IPS DF 6.9 (cell line): Measurements from ENCODE around the gene THBS3.

Source experiments
- DNase-seq: peaks from one replicate; pipeline ENCODE4 v3.0.0-alpha.2; 2013; ENCODE audit warnings: low read depth, low spot score
- H3K27ac ChIP-seq: one replicate; pipeline ENCODE4 v1.5.1; 2013; ENCODE audit warnings: low read length, control low read depth
- H3K27me3 ChIP-seq: 2 replicates; pipeline ENCODE4 v1.6.1; 2013; ENCODE audit warnings: mild to moderate bottlenecking, low read length; ENCODE audit not compliant: control insufficient read depth, insufficient read depth
- H3K36me3 ChIP-seq: 2 replicates; pipeline ENCODE4 v1.6.1; 2013; ENCODE audit warnings: low read length; ENCODE audit not compliant: control insufficient read depth, insufficient read depth
- H3K4me1 ChIP-seq: 2 replicates; pipeline ENCODE4 v1.6.1; 2013; ENCODE audit warnings: low read length; ENCODE audit not compliant: control insufficient read depth, insufficient read depth
- H3K4me3 ChIP-seq: 2 replicates; pipeline ENCODE4 v1.5.1; 2013; ENCODE audit warnings: mild to moderate bottlenecking, low read length
- H3K9me3 ChIP-seq: 2 replicates; pipeline ENCODE4 v1.6.1; 2013; ENCODE audit warnings: low read length, inconsistent platforms; ENCODE audit not compliant: control insufficient read depth, insufficient read depth
- WGBS: extraction: QIAGEN DNeasy Blood & Tissue Kit; methylation state at CpG from one replicate; pipeline ENCODE4 v1.1.7; 2013; ENCODE audit warnings: mixed read lengths, missing lambda C conversion rate; ENCODE audit not compliant: insufficient read length, insufficient coverage; 5-methylcytosine and 5-hydroxymethylcytosine counted together

THBS3 gene

GRCh38 chr1:155205969-155206593 lies 1.6 kb downstream of the THBS3 start:
- no peak for DNase-seq
- Histone ChIP-seq H3K27me3 (no peaks in the 10 kb centered on the region), H3K4me1 (peaks cover 5% of the 10 kb centered on the region; the same call in 1 of the 2 replicates), H3K36me3 (peaks cover 23% of the 10 kb centered on the region), H3K9me3 (no peaks in the 10 kb centered on the region), H3K4me3 (no peak overlapping the region), H3K27ac (no peak overlapping the region)
- WGBS, result no CpG with 5 or more reads among the region's 9 CpGs

- H3K27ac ChIP-seq, result no peak overlapping the region
- H3K4me3 ChIP-seq, result no peak overlapping the region
- no CpG with 5 or more reads among the region's 14 CpGs for WGBS
- H3K36me3 ChIP-seq, result peaks cover 34% of the 10 kb centered on the region
- no peaks in the 10 kb centered on the region for H3K9me3 ChIP-seq
- DNase-seq, result no peak
- no peaks in the 10 kb centered on the region for H3K27me3 ChIP-seq
- peaks cover 5% of the 10 kb centered on the region; the same call in 1 of the 2 replicates for H3K4me1 ChIP-seq
Observed at GRCh38 chr1:155205035-155205434, 2.7 kb downstream of the THBS3 start.

- no peaks in the 10 kb centered on the region for H3K27me3 ChIP-seq
- H3K36me3 ChIP-seq, result peaks cover 47% of the 10 kb centered on the region
- H3K27ac ChIP-seq, result no peak overlapping the region
- peaks cover 6% of the 10 kb centered on the region; the same call in 1 of the 2 replicates for H3K4me1 ChIP-seq
- no CpG with 5 or more reads among the region's 19 CpGs for WGBS
- no peak overlapping the region for H3K4me3 ChIP-seq
- no peak for DNase-seq
- no peaks in the 10 kb centered on the region for H3K9me3 ChIP-seq
Observed at GRCh38 chr1:155202731-155203515, 4.8 kb downstream of the THBS3 start.

DNA sequence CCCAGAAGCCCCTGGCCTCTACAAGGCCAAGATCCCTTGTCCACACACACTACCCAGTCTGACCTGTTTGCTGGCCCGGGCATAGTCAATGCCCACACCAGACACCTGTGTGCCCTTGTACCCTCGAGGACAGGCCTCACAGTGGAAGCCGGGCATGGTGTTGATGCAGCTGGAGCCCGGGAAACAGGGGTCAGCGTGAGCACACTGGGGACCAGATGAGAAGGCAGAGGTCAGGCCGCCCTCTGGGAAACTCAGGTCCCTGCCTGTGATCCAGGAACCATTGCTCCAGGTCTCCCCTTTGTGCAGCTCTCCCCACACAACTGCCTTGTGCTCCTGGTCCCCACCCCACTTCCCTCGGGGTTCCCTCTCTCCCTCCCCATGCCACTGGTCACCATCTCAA lies 5.5 kb downstream of the THBS3 start:
- Histone ChIP-seq H3K4me1 (peaks cover 9% of the 10 kb centered on the region), H3K36me3 (peaks cover 55% of the 10 kb centered on the region), H3K4me3 (no peak overlapping the region), H3K27me3 (no peaks in the 10 kb centered on the region), H3K27ac (no peak overlapping the region), H3K9me3 (no peaks in the 10 kb centered on the region)
- no CpG with 5 or more reads among the region's 7 CpGs for WGBS
- DNase-seq, result no peak

DNA sequence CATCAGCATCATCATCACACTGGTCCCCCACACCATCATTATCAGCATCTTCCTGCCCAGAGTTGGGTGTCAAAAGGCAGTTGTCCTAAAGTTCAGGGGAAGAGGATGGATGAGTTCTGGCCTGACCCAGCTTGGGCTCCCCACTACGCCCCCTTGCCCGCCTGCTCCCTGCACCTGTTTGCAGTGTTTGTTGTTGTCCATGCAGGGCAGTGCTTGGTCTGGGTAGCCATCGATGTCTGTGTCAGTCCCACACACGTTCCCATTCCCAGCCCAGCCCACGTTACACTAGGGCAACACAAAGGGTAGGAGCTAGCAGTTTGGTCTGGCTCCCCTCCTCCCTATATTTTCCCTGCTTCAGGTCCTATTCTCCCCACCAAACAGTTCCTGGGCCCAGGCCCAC lies 6.8 kb downstream of the THBS3 start:
- no peaks in the 10 kb centered on the region for H3K27me3 ChIP-seq
- H3K4me3 ChIP-seq, result no peak overlapping the region
- peaks cover 61% of the 10 kb centered on the region for H3K36me3 ChIP-seq
- H3K4me1 ChIP-seq, result peaks cover 14% of the 10 kb centered on the region
- no peak overlapping the region for H3K27ac ChIP-seq
- no CpG with 5 or more reads among the region's 5 CpGs for WGBS
- no peaks in the 10 kb centered on the region for H3K9me3 ChIP-seq
- DNase-seq, result no peak

GRCh38 chr1:155199792-155200191 lies 7.9 kb downstream of the THBS3 start:
- peaks cover 14% of the 10 kb centered on the region for H3K4me1 ChIP-seq
- no CpG with 5 or more reads among the region's 4 CpGs for WGBS
- no peak for DNase-seq
- H3K27ac ChIP-seq, result no peak overlapping the region
- H3K27me3 ChIP-seq, result no peaks in the 10 kb centered on the region
- no peaks in the 10 kb centered on the region for H3K9me3 ChIP-seq
- H3K4me3 ChIP-seq, result no peak overlapping the region
- peaks cover 61% of the 10 kb centered on the region for H3K36me3 ChIP-seq

- no CpG with 5 or more reads among the region's 3 CpGs for WGBS
- no peak for DNase-seq
- no peaks in the 10 kb centered on the region for H3K27me3 ChIP-seq
- H3K36me3 ChIP-seq, result peaks cover 61% of the 10 kb centered on the region
- no peak overlapping the region for H3K4me3 ChIP-seq
- no peaks in the 10 kb centered on the region for H3K9me3 ChIP-seq
- peaks cover 15% of the 10 kb centered on the region for H3K4me1 ChIP-seq
- no peak overlapping the region for H3K27ac ChIP-seq
Observed at GRCh38 chr1:155198547-155198906, 9.2 kb downstream of the THBS3 start.

- H3K27me3 ChIP-seq, result no peaks in the 10 kb centered on the region
- peaks cover 15% of the 10 kb centered on the region for H3K4me1 ChIP-seq
- no peak for DNase-seq
- WGBS, result no CpG with 5 or more reads among the region's 15 CpGs
- H3K27ac ChIP-seq, result no peak overlapping the region
- H3K4me3 ChIP-seq, result no peak overlapping the region
- H3K36me3 ChIP-seq, result peaks cover 56% of the 10 kb centered on the region
- H3K9me3 ChIP-seq, result no peaks in the 10 kb centered on the region
Observed at GRCh38 chr1:155197901-155198546, 9.7 kb downstream of the THBS3 start.

- Histone ChIP-seq H3K36me3 (peaks cover 47% of the 10 kb centered on the region), H3K27ac (no peak overlapping the region), H3K9me3 (no peaks in the 10 kb centered on the region), H3K4me1 (peaks cover 18% of the 10 kb centered on the region), H3K27me3 (no peaks in the 10 kb centered on the region), H3K4me3 (peak overlapping the region; percentile 21; the same call in 1 of the 2 replicates)
- no peak for DNase-seq
- no CpG with 5 or more reads among the region's 20 CpGs for WGBS
Observed at GRCh38 chr1:155196893-155197638, 10.6 kb downstream of the THBS3 start.
